Upper lobe of left lung (tissue), 6 donors: ENCODE measurements around the gene CPNE4. TPM values are rescaled to one million over a fixed set of nuclear protein-coding genes. Genes with fewer than 3 reads are reported as not detected.

Source experiments
- ATAC-seq, 2 donors: fragments of 200-7000 bp; cut with Tn5 transposase; one replicate each; pipeline ENCODE4 v1.9.1; 2022; ENCODE audit warnings: mild to moderate bottlenecking in 2 of 2, moderate library complexity in 2 of 2; ENCODE audit not compliant: low FRiP score in 2 of 2
- DNase-seq, 2 donors: peaks; one replicate each; pipeline ENCODE4 v3.0.0-alpha.2; 2019 to 2020
- H3K27ac ChIP-seq, 4 donors: fragments of 200-600 bp; sonication (generic); one replicate each; pipeline ENCODE4 v1.5.1; 2016 to 2019
- H3K27me3 ChIP-seq, 4 donors: fragments of 200-600 bp; sonication (generic); one replicate each; pipeline ENCODE4 v1.5.1; 2017 to 2019
- H3K36me3 ChIP-seq, 4 donors: fragments of 200-600 bp; sonication (generic); one replicate each; pipeline ENCODE4 v1.5.1; 2016 to 2019
- H3K4me1 ChIP-seq, 4 donors: fragments of 200-600 bp; sonication (generic); one replicate each; pipeline ENCODE4 v1.5.1; 2018 to 2019
- H3K4me3 ChIP-seq, 4 donors: fragments of 200-600 bp; sonication (generic); one replicate each; pipeline ENCODE4 v1.5.1; 2017 to 2019; ENCODE audit warnings: mild to moderate bottlenecking in 2 of 4, moderate library complexity in 1 of 4
- H3K9me3 ChIP-seq, 4 donors: fragments of 200-600 bp; sonication (generic); one replicate each; pipeline ENCODE4 v1.5.1; 2018 to 2019
- CTCF ChIP-seq, 6 experiments: fragments of 450-650 bp in 4 of 6; fragments of 200-600 bp in 2 of 6; sonication (generic) in 2 of 6; IDR thresholded peaks; one replicate each; pipeline ENCODE4 v1.5.1; 2016 to 2019; ENCODE audit warnings: antibody characterized with exemption in 6 of 6
- EP300 ChIP-seq, 4 donors: sonication (generic); formaldehyde crosslinking; IDR thresholded peaks; one replicate each; pipeline ENCODE4 v1.5.1; 2017; ENCODE audit warnings: antibody characterized with exemption in 4 of 4, control low read depth in 2 of 4
- POLR2A ChIP-seq, 4 donors: fragments of 450-650 bp; IDR thresholded peaks; one replicate each; pipeline ENCODE4 v1.5.1; 2016 to 2017; ENCODE audit warnings: antibody characterized with exemption in 4 of 4, mild to moderate bottlenecking in 2 of 4
- POLR2AphosphoS5 ChIP-seq, 2 donors: sonication (generic); formaldehyde crosslinking; IDR thresholded peaks; one replicate each; pipeline ENCODE4 v1.5.1; 2017; ENCODE audit warnings: antibody characterized with exemption in 2 of 2
- WGBS, 2 donors: methylation state at CpG; one replicate each; pipeline ENCODE4 v1.1.5; 2017 to 2018; 5-methylcytosine and 5-hydroxymethylcytosine counted together
- total RNA-seq, 6 donors: library from RNA; depleted of rRNA in 4 of 6; stranded (reverse); fragments of >200 nt in 4 of 6; gene quantifications; one replicate each; pipeline versions ENCODE4 v1.1.0 to v1.2.1, GENCODE V29; 2016 to 2021
- donor health status: DM: no; HTN: no; CAD: no; lungs with moderate emphysema.
- donor health status: DM: no; HTN: yes; CAD: no; lungs with severe emphysema.

CPNE4 gene
- total RNA-seq, 6 donors from 2014 or later, result 0.34 to 2.1 (median 0.47) TPM; not detected in 3

GRCh38 chr3:132073771-132074170, 39.0 kb upstream of the CPNE4 start:
- H3K4me1 ChIP-seq, result no peaks in the 10 kb centered on the region
- no peak for DNase-seq

GRCh38 chr3:132071043-132071442, 36.2 kb upstream of the CPNE4 start:
- H3K27me3 ChIP-seq, result no peaks in the 10 kb centered on the region
- no peak overlapping the region for H3K4me3 ChIP-seq
- H3K9me3 ChIP-seq, result no peaks in the 10 kb centered on the region
- no peak for TF ChIP-seq CTCF (IDR thresholded peaks at IDR 0.05)
- no peak for TF ChIP-seq POLR2AphosphoS5 (IDR thresholded peaks at IDR 0.05)
- no peak for TF ChIP-seq EP300 (IDR thresholded peaks at IDR 0.05)
- no peaks in the 10 kb centered on the region for H3K4me1 ChIP-seq
- DNase-seq (peak in 1 of 2 donors; percentile 20), ATAC-seq (no peak)
- no peak overlapping the region for H3K27ac ChIP-seq
- H3K36me3 ChIP-seq, result no peaks in the 10 kb centered on the region

More at GRCh38 chr3:132073771-132074170, 39.0 kb upstream of the CPNE4 start:
- TF ChIP-seq POLR2AphosphoS5 (IDR thresholded peaks at IDR 0.05), result no peak
- TF ChIP-seq CTCF (IDR thresholded peaks at IDR 0.05), result no peak
- no peak for TF ChIP-seq POLR2A (IDR thresholded peaks at IDR 0.05)
- TF ChIP-seq EP300 (IDR thresholded peaks at IDR 0.05), result no peak
- no peak for ATAC-seq
- Histone ChIP-seq H3K4me3 (no peak overlapping the region), H3K36me3 (no peaks in the 10 kb centered on the region), H3K27me3 (no peaks in the 10 kb centered on the region), H3K9me3 (no peaks in the 10 kb centered on the region), H3K27ac (no peak overlapping the region)

GRCh38 chr3:132064114-132064513, 29.3 kb upstream of the CPNE4 start:
- no peak overlapping the region for H3K4me3 ChIP-seq
- TF ChIP-seq POLR2A (IDR thresholded peaks at IDR 0.05) (no peak), POLR2AphosphoS5 (IDR thresholded peaks at IDR 0.05) (no peak), CTCF (IDR thresholded peaks at IDR 0.05) (no peak), EP300 (IDR thresholded peaks at IDR 0.05) (no peak)
- ATAC-seq, result no peak
- H3K27me3 ChIP-seq, result no peaks in the 10 kb centered on the region
- 9 to 10% methylated on average over 4 of the region's 4 CpGs for WGBS, 2 donors
- no peaks in the 10 kb centered on the region for H3K9me3 ChIP-seq
- DNase-seq, result no peak
- H3K27ac ChIP-seq, result no peak overlapping the region
- no peaks in the 10 kb centered on the region for H3K4me1 ChIP-seq
- no peaks in the 10 kb centered on the region for H3K36me3 ChIP-seq

GRCh38 chr3:132062535-132062934, 27.7 kb upstream of the CPNE4 start:
- Histone ChIP-seq H3K4me3 (no peak overlapping the region), H3K27me3 (no peaks in the 10 kb centered on the region), H3K27ac (no peak overlapping the region), H3K9me3 (no peaks in the 10 kb centered on the region), H3K36me3 (no peaks in the 10 kb centered on the region), H3K4me1 (no peaks in the 10 kb centered on the region)
- no peak for ATAC-seq
- 88 to 96% methylated on average over 4 of the region's 4 CpGs for WGBS, 2 donors
- DNase-seq, result no peak
- no peak for TF ChIP-seq POLR2AphosphoS5 (IDR thresholded peaks at IDR 0.05)
- TF ChIP-seq EP300 (IDR thresholded peaks at IDR 0.05), result no peak
- TF ChIP-seq CTCF (IDR thresholded peaks at IDR 0.05), result no peak
- no peak for TF ChIP-seq POLR2A (IDR thresholded peaks at IDR 0.05)

GRCh38 chr3:132055872-132056271, 21.1 kb upstream of the CPNE4 start:
- DNase-seq (no peak), ATAC-seq (no peak)
- H3K4me3 ChIP-seq, result no peak overlapping the region
- WGBS, 2 donors, result 93% methylated on average over 1 of the region's 1 CpG
- H3K27ac ChIP-seq, result no peak overlapping the region
- H3K27me3 ChIP-seq, result no peaks in the 10 kb centered on the region
- no peaks in the 10 kb centered on the region for H3K9me3 ChIP-seq
- TF ChIP-seq CTCF (IDR thresholded peaks at IDR 0.05) (no peak), EP300 (IDR thresholded peaks at IDR 0.05) (no peak), POLR2A (IDR thresholded peaks at IDR 0.05) (no peak), POLR2AphosphoS5 (IDR thresholded peaks at IDR 0.05) (no peak)
- H3K36me3 ChIP-seq, result no peaks in the 10 kb centered on the region
- no peaks in the 10 kb centered on the region for H3K4me1 ChIP-seq
